Stimulated activated CD4-positive, alpha-beta T cell treated with anti-CD3 and anti-CD28 coated beads, Interleukin-12 subunit alpha, Interleukin-12 subunit beta, amount 100 ng/mL, for 24 hours (primary cell): ENCODE results near the gene PRICKLE4.
"Not testable (repeated sequence)": the region's sequence is repeated elsewhere in the genome, so short reads cannot be mapped to it uniquely, and the experiment has no call there.

Experiments used
- DNase-seq, 2 experiments: peaks; one replicate each; pipeline ENCODE4 v3.0.0-alpha.2; 2020; ENCODE audit warnings: low read depth in 2 of 2

Gene PRICKLE4

DNA sequence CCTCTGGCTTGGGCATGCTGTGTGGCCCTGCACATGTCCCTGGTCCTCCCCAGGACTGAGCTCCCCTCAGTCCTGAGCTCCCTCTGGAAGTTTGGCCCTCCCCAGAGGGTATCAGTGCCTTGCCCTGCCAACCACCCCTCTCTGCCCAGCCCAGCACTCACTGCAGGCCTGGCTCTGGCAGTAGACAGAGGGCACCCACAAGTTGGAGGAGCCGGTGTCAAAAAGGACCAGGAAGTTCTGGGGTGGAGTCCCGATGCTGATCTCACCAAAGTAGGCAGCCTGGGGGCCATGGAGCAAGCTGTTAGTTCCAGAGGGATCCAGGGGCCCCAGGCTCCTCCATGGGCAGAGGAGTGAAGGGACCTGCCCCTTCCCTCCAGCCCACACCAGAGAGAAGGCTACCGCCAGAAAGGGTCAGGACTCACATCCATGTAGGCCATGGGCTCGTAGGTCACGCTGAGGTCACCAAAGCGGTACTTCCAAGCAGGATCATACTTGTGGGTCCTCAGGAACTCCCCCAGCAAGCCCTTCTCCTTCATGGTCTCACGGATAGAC lies 36.3 kb upstream of the PRICKLE4 start:
- DNase-seq, result no peak

DNA sequence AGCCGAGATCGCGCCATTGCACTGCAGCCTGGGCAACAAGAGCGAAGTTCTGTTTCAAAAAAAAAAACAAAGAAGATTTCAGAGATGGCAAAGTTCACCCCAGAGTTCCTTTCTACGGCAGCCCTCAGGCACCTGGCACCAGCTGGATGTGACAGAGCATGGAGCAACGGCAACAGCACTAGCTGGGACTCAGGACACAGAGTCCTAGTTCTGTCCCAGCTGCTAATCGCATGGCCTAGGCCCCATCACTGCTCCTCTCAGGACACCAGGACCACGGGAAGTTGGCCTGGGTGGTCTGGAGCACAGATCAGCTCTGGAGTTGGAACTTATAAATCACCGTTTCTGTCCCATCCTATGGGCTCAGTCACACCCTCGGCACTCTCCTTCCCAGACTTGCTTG lies 34.5 kb upstream of the PRICKLE4 start:
- no peak for DNase-seq

DNA sequence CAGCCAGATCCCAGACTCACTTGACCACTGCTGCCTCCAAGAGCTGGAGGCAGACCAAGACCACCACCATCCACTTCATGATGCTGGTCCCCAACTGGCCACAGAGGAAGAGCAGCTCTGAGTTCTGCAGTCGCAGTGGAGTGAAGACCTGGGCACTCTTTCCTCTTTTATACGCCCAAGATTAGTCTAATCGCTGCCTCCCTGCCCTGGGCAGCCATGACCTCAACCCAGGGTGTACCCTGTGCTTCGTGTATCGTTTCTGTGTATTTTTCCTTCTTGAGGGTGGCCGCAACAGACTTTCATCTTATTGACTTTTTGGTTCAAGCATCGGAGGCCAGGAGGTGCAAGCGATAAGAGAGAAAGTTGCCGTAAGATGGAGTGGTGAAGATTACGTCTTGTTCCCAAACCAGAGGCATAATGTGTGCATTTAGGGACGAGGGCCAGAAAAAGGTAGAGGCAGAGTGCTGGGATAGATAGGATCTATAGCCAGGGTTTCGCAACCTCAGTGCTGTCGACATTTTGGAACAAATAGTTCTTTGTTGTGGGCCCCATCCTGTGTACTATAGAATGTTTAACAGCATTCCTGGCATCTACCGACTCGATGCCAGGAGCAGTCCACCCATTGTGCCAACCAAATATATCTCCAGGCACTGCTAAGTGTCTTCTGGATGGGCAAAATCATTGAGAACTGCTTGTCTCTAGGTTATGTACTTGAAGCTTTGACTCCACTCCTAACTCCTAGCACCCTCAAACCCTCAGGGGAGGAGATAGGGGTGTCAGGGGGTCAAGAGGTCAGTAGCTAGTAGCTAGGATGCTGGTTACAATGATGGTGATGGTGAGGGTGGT lies 33.1 kb upstream of the PRICKLE4 start, which contains the start of gene PGC:
TSS of gene PGC (minus strand) at position 142 of the 846 bp plus-strand sequence. CDS start at position 79, 63 bp downstream.
- DNase-seq, result no peak

DNA sequence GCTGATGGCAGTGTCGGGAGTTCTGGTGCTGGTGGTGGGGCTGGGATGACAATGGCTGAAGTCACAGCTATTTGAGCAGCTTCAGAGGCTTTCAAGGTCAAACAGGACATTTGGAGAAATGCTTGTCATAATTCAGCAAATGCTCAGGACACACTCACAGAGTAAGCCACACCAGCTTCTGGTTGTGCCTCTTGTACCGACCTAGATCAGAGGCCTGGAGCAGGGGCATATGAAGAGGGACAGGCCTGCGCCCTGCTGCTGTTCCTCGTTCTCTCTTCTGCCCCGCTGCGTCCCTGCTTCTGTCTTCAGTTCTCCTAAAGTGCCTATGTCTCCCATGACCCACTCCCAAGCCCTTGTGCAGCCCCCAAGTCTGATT lies 32.5 kb upstream of the PRICKLE4 start:
- DNase-seq, result no peak

DNA sequence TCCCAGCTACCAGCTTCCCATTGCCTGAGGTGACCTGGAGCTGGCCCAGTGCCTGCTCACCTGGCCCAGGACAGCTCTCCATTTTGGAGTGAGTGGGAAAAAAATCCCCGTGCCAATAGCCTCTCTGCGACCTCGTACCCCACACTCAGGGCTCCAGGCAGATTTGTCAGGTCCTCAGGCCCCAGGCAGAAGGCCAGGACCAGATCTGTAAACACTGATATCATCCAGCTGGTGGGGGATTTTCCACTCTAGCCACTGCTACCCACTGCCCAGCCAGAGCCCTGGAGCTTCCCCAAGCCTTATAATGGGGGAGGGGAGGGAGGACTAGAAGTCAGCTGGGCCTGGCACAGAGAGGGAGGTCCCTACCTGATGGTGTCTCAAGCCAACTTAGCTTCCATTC lies 32.0 kb upstream of the PRICKLE4 start:
- no peak for DNase-seq

DNA sequence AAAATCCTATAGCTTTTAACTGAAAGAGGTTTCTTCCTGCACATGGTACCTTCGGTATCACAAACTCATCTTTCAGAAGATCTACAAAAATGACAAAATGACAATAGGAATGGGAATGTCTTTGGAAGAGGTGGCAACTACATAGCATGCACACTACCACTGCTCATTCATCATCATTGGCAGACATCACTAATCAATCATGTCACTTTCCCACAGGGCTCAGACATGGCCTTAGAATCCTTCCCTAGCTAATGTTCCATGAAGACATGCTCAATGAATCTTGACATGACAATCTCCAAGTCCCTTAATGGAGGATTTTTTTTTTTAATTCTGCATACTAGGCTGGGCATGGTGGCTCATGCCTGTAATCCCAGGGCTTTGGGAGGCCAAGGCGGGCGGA lies 30.2 kb upstream of the PRICKLE4 start:
- no peak for DNase-seq

DNA sequence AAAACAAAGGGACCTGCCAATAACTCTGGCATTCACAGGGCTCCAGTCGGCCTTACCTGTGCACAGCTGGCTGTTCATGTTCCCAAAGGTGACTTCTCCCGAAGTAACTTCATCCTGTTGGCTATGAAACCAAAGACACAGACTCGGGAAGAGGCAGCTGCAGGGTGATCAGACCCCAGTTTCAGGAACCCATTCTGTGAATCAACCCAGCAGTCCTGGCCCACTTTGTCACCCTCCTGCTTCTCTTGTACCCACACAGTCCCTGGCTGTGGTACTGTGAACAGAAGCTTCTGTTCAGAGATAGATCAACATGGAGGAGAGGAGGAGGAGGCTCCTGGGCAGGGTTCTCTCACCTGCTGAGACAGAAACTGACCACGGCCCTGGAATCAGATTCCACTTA lies 24.7 kb upstream of the PRICKLE4 start:
- no peak for DNase-seq

DNA sequence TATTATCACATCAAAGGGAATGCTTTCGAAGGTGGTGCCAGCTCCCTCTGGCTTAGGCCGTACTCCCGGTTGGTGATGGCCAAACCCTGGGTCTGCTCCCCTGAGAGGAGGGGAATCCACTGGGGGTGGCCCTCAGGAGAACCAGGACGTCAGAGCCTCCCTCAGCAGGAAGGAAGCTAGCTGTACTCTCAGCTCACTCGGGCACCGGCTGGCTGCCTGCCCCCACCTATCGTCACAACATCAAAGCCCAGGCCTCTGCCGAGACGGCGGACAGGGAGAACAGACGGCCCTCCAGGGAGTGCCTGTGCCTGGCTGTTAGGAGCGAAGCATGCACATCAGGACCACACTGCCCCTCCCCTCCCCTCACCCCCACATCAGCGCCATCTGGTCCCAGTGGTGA lies 24.2 kb upstream of the PRICKLE4 start:
- DNase-seq, result no peak

DNA sequence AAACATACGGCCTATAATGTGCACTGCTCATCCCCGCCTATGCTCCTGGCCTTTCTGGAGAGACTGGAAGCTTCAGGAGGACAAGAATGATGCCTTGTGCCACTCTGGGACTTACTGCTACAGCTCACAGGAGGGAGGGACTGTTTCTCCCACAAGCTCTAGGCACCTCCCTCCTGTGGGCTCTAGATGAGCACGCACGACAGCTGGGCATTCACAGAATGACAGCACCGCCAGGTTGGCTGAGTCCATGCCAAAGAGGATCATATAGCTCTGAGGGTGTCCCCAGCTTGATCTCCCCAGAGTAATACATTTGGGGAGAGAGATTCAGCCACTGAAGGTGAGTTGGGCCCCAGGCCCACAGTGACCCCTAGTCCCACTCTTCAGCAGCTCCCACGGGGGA lies 23.3 kb upstream of the PRICKLE4 start:
- no peak for DNase-seq

DNA sequence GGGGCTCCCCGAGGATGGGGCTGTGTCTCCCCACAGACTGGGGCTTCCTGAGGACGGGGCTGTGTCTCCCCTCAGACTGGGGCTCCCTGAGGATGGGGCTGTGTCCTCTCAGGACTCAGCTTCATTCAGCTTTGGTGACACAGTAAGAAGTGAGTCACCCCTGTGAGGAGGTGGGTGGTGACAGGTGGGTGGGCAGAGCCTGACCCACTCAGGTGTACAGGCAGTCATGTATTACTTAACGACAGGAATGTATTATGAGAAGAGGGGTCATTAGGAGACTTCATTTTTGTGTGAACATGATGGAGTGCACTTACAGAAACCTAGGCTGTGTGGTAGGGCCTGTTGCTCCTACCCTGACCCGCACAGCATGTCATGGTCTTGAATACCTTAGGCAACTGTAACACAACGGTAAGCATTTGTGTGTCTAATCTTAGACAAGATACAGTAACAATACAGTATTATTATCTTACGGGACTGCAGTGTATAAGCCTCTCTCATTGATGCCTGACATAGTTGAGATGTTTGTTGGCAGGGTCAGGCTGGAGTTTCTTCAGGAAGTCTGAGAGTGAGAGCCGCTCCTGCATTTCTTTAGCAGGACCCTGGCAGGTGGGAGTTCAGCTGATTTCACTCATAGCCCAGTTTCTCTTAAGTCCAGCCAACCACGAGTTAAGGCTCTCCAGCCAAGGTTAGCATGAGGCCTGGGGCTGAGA lies 22.5 kb upstream of the PRICKLE4 start:
- DNase-seq, result no peak

DNA sequence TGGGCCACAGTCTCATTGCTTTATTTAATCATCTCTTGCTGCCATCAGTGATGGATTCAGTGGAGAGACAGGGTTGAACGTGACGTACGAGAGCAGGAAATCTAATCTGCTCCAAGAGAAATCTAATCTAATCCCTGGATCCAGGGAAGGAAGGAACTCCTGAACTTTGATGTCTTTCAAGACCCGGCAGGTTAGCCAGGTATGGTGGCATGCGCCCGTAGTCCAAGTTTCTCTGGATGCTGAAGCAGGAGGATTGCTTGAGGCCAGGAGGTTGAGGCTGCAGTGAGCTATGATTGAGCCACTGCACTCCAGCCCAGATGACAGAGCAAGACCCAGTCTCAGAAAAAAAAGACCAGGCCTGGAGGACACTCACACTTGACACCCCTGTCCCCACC lies 21.9 kb upstream of the PRICKLE4 start:
- DNase-seq, result no peak

DNA sequence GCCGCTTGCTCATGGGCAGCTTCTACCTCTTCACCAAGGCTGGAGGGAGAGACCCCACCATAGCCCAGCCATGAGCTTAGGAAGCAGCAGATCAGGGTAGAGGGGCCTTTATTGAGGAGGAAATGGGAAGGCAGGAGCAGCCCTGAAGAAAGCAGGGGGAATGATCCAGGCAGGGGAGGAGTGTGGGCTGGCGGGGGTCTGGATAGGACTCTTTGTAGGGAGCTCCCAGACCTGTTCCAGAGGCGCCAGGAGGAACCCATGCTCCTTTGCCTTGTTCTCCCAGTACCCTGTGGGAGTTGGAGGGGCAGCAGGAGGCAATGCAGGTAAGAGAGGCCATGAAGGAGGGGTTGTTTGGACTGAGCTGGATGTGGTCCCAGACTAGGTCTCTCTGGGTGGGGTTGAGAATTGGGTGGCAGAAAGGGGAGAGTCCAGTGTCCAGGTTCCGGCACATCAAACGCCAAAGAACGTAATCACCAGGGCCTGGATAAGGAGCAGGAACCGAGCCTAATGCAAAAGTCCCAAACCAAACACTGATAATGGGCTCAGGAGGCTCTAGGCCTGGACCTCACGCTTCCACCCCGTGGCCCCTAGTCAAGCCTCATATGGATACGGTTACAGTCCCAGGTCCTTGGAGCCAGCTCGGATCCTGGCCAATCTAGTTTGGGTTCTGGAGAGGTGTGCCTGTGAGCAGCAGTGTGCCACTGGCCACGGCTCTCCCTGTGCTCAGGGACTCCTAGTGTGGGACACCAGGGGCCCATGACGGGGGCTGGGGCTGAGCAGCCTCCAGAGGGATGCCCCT lies 21.3 kb upstream of the PRICKLE4 start:
- DNase-seq, result no peak

DNA sequence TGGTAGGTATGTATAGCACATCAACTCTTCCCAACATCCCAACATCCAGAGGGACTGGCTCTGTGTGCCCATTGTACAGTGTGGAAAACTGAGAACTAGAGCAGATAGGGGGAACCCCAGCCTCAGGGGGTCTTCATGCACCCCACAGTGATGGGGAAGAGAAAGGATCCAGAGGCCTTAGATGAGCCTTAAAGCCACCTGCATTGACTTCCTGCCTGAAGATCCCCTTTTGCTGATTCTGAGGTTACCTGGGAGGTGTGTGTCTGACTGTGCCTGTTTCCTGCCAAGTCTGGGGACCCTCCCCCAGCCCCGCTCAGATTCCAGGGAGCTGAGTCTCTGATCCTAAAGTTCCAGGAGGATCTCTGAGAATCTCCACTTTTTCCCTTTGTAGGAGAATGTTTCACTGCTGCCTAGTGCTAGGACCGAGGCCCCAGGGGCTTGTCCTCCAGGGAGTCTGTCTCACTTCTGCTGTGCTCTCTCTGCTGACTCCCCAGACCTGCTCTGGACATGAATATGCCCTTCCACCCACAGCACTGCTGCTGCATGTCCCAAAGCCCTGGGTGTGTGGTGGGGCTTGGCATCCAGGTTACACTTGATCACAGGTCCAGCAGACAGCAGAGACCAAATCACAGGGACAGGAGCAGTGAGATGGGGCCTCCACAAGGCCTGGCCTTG lies 20.5 kb upstream of the PRICKLE4 start:
- DNase-seq, result no peak

DNA sequence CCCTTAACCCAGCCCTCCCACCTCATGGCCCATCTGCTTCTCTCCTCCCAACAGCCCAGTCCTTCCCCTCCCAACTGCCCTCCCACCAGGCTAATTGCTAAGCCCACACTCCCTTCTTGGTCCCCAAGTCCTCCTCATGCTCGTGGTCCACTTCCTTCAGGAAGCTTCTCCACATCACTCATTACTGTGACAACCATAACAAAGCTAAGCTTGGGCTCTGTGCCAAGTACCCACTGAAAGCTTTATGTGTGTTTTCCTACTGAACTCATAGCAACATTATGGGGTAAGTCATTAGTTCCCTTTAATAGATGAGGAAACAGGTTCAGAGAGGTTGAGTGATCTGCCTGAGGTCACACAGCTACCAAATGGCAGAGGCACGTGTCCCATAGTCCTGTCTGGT lies 17.1 kb upstream of the PRICKLE4 start:
- no peak for DNase-seq

DNA sequence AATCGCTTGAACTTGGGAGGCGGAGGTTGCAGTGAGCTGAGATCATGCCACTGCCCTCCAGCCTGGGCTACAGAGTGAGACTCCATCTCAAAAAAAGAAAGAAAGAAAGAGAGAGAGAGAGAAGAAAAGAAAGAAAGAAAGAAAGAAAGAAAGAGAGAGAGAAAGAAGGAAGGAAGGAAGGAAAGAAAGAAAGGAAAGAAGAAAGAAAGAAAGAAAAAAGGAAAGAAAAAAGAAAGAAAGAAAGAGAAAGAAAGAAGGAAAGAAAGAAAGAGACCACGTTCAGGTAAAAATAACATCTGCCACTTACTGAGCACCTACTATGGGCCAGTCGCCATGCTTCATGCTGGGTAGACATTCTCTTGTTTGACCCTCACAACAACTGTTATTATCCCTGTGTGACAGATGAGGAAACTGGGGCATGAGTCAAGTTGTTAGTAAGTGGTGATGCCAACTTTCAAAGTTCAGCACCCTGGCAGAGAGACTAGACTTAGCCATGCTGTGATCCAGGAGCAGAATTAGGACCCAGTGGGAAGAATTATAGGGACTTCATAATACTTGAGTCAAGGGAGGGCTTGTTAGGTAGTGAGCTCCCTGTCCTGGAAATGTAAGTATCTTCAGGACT lies 14.4 kb upstream of the PRICKLE4 start:
- DNase-seq, result not testable (repeated sequence)

DNA sequence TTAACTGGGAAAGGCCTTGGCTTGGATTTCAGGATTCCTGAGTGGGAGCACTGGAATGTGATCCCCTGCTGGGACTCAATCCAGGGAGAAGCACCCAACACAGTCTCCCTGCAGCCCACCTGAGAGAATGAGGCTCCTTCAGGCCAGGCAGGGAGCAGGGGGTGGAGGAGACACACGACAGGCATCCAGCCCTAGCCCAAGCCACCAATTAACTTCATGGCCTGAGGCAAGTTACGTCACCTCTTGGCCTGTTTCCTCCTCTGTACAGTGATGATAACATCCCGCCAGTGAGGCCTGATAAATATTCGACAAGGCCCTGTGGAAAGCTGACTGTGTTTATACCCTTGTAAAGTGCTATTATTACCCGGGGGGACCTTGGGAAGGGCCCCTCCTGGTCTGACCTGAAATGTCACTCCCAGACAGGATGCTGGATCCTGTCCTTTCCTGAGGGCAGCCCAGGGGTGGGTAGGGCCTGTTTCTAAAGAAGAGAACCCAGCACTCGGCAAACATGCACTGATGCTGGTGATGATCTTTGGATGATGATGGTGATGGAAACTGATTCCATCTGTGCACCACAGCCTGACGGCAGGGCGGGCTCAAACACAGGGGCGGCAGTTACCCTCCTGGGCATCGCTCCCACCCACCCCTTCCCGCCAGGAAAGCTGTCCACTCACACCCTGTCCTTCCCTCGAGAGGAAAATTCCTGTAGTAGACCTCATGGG lies 13.3 kb upstream of the PRICKLE4 start:
- DNase-seq, result no peak

DNA sequence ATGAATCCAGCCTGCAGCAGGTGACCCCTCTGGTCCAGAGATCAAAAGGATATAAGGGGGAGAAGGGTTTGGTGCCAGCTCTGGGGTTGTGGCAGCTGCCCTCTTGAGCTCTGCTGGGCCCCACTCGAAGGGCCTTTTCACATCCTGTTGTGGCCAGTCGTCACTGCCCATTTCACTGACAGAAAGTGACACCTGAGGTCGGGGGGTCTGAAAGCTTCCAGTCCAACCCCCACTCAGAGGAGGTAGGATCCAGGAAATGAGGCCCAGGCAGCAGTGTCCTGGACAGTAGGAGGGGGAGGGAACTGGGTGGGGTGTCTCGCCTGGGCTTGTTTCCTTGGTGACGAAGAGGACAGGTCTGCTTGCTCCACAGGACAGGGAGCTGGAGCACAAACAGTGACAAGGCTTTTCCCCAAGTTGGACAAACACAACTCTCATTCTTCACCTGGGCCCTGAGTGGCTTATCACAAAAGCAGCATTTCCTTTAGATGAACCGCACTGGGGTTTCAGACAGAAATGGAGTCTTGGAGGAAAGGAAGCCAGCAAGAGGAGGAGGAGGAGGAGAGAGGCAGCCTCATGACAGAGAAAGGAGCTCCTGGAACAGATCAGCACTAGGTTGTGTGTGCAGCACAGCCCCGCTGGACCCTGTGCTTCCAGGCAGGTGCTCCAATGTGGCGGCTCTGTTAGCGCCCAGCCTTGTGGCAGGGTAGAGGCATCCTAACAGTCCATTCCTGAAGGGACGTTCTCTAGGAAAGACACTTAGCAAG lies 11.9 kb upstream of the PRICKLE4 start:
- no peak for DNase-seq

DNA sequence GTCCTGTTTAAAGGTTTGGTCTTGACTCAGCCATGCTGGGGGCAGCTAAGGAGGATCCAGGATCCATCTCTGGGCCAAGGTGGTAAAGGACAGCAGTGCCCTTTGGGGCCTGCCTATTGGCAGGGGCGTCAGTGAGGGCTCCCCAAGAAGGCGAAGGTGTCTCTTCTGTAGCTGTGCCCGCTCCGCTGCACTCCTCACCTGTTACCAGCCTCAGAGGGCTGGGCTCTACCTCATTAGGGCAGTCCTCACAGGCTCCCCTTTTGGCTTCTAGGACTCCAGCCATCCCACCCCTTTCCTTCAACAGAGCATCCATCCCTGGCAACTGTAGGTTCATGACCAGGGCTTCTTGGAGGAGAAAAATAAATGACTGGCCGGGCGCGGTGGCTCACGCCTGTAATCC lies 11.2 kb upstream of the PRICKLE4 start:
- DNase-seq, result no peak

DNA sequence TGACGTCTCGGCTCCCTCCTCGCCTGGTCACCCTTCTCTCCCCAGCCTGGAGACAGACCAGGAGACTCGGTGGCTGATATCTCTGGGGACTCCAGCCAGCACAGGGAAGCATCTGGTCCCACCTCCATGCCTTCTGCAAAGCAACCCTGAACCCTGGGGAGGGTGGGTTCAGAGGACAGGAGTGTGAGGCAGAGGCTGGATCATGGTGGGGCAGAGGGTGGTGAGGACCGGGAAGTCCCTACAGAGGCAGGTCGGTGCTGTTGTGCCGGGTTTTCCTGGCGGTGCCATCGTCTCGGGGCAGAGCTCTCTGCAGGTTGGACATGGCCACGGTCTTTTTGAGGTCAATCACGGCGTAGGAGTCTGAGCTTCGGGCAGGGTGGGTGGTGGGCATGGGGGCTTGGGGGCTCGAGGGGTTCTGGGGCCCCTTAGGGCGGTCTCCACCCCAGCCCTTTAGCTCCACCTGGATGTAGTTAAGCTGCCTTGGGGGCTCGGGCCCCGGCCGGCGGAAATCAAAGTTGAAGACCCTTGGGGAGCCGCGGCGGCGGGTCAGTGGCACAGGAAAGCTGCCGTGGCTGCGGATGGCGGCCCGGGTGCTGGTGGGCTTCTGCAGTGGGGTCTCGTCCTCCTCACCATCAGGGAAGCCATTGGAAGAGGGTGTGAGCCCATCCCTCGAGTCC lies 10.1 kb upstream of the PRICKLE4 start:
- no peak for DNase-seq
